ENCODE measurements around the gene DTX2.

DNA sequence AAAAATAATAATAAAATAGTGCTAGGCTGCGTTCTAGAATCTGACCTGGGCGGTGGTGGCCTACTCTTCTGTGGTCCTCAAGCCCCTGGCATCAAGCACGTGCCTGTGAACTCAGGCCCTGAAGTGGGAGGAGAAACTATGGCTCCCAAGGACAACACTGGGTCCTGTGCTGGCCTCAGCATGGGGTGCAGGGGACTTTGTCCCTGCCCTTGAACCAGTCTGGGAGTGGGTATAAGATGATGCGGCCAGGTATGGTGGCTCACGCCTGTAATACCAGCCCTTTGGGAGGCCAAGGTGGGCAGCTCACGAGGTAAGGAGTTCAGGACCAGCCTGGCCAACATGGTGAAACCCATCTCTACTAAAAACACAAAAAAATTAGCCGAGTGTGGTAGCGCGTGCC, 31.3 kb upstream of the DTX2 start:
- TF ChIP-seq POLR2AphosphoS5 (IDR thresholded peaks at IDR 0.05) = no peak
- TF ChIP-seq, protein P1, sequence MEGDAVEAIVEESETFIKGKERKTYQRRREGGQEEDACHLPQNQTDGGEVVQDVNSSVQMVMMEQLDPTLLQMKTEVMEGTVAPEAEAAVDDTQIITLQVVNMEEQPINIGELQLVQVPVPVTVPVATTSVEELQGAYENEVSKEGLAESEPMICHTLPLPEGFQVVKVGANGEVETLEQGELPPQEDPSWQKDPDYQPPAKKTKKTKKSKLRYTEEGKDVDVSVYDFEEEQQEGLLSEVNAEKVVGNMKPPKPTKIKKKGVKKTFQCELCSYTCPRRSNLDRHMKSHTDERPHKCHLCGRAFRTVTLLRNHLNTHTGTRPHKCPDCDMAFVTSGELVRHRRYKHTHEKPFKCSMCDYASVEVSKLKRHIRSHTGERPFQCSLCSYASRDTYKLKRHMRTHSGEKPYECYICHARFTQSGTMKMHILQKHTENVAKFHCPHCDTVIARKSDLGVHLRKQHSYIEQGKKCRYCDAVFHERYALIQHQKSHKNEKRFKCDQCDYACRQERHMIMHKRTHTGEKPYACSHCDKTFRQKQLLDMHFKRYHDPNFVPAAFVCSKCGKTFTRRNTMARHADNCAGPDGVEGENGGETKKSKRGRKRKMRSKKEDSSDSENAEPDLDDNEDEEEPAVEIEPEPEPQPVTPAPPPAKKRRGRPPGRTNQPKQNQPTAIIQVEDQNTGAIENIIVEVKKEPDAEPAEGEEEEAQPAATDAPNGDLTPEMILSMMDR (IDR thresholded peaks at IDR 0.05 in 8 of 11, conservative IDR thresholded peaks at IDR 0.05 in 3 of 11) = no peak
